Glutamatergic neuron (in vitro differentiated cells): ENCODE results near the gene GFPT1. TPM values are rescaled to one million over a fixed set of nuclear protein-coding genes. Genes with fewer than 3 reads are reported as not detected.
"Not testable (repeated sequence)": the region's sequence is repeated elsewhere in the genome, so short reads cannot be mapped to it uniquely, and the experiment has no call there.

ENCODE experiments used
- DNase-seq: peaks from one replicate; pipeline ENCODE4 v3.0.0; 2022
- H3K27ac Mint-ChIP-seq: one replicate; pipeline ENCODE4 v1.8.0; 2020; ENCODE audit warnings: mild to moderate bottlenecking, mixed read lengths, inconsistent platforms; ENCODE audit not compliant: unreplicated experiment
- H3K27me3 Mint-ChIP-seq: one replicate; pipeline ENCODE4 v1.8.0; 2020; ENCODE audit warnings: mild to moderate bottlenecking, moderate library complexity, mixed read lengths, inconsistent platforms; ENCODE audit not compliant: unreplicated experiment
- H3K36me3 Mint-ChIP-seq: one replicate; pipeline ENCODE4 v1.8.0; 2020; ENCODE audit warnings: mild to moderate bottlenecking, mixed read lengths, inconsistent platforms; ENCODE audit not compliant: unreplicated experiment
- H3K4me1 Mint-ChIP-seq: one replicate; pipeline ENCODE4 v1.8.0; 2020; ENCODE audit warnings: mild to moderate bottlenecking, low read depth, mixed read lengths, inconsistent platforms; ENCODE audit not compliant: unreplicated experiment
- H3K4me3 Mint-ChIP-seq: one replicate; pipeline ENCODE4 v1.8.0; 2020; ENCODE audit warnings: mild to moderate bottlenecking, mixed read lengths, inconsistent platforms; ENCODE audit not compliant: unreplicated experiment
- H3K9me3 Mint-ChIP-seq: one replicate; pipeline ENCODE4 v1.8.0; 2020; ENCODE audit warnings: mild to moderate bottlenecking, moderate library complexity, mixed read lengths, inconsistent platforms; ENCODE audit not compliant: unreplicated experiment
- CTCF ChIP-seq: fragments of 200-600 bp; sonication (generic); IDR thresholded peaks from one replicate; pipeline ENCODE4 v1.5.0; 2021; ENCODE audit not compliant: partially characterized antibody, unreplicated experiment
- total RNA-seq: library from RNA; stranded (reverse); fragmentation: NEBNext Ultra II Directional; extraction: Animal tissue kit (Norgen Biotek cat#: 25700); gene quantifications from one replicate; pipeline ENCODE4 v1.2.1, GENCODE V29; 2021; ENCODE audit not compliant: unreplicated experiment

The GFPT1 gene
- total RNA-seq, 1 donor from 2014 or later, result 39.3 TPM

- DNase-seq, result no peak
- no peaks in the 10 kb centered on the region for H3K9me3 Mint-ChIP-seq
- no peaks in the 10 kb centered on the region for H3K4me1 Mint-ChIP-seq
- no peak overlapping the region for H3K4me3 Mint-ChIP-seq
- no peaks in the 10 kb centered on the region for H3K36me3 Mint-ChIP-seq
- H3K27me3 Mint-ChIP-seq, result peaks cover 3% of the 10 kb centered on the region
- no peak overlapping the region for H3K27ac Mint-ChIP-seq
- TF ChIP-seq CTCF, result no peak
Measured at GRCh38 chr2:69428981-69429380, 42.0 kb upstream of the GFPT1 start.

- Mint-ChIP-seq H3K36me3 (no peaks in the 10 kb centered on the region), H3K4me3 (no peak overlapping the region), H3K27ac (no peak overlapping the region), H3K27me3 (no peaks in the 10 kb centered on the region), H3K4me1 (no peaks in the 10 kb centered on the region), H3K9me3 (no peaks in the 10 kb centered on the region)
- DNase-seq, result no peak
- no peak for TF ChIP-seq CTCF
Measured at GRCh38 chr2:69424419-69424818, 37.4 kb upstream of the GFPT1 start.

- H3K4me3 Mint-ChIP-seq, result no peak overlapping the region
- no peaks in the 10 kb centered on the region for H3K9me3 Mint-ChIP-seq
- no peaks in the 10 kb centered on the region for H3K27me3 Mint-ChIP-seq
- no peaks in the 10 kb centered on the region for H3K36me3 Mint-ChIP-seq
- TF ChIP-seq CTCF, result no peak
- DNase-seq, result no peak
- H3K4me1 Mint-ChIP-seq, result no peaks in the 10 kb centered on the region
- H3K27ac Mint-ChIP-seq, result no peak overlapping the region
Measured at GRCh38 chr2:69422198-69422597, 35.2 kb upstream of the GFPT1 start.

DNA sequence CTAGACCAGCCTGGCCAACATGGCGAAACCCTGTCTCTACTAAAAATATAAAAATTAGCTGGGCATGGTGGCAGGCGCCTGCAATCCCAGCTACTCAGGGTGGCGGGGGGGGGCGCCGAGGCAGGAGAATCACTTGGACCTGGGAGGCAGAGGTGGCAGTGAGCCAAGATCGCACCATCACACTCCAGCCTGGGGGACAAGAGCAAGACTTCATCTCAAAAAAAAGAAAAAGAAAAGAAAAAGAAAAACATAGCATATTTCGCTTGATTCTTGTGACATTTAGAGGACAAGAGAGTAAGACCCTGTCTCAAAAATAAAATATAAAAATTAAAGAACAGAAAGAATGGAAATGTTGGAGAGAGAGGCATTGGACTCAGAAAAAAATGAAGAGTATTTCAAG is 32.1 kb upstream of the GFPT1 start:
- DNase-seq, H3K36me3 Mint-ChIP-seq, H3K9me3 Mint-ChIP-seq, H3K4me1 Mint-ChIP-seq, H3K27me3 Mint-ChIP-seq, H3K27ac Mint-ChIP-seq, H3K4me3 Mint-ChIP-seq: not testable (repeated sequence)

DNA sequence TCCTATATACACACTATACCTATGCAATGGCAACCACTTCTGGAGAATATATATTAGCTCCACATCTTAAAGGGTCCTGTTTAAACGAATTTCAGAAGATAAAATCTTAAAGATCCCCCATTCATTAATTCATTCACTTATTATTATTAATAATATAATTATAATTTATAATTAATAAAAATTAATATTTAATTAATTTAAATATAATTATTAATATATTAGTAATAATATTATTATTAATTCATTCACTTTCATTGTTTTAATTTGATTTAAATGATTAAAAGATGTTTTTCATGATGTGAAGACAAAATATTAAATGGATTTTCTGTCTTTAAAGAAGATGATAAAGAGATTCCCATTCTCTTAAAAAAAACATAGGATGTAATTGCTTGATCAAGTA is 29.1 kb upstream of the GFPT1 start:
- no peak for DNase-seq
- H3K27ac Mint-ChIP-seq, result no peak overlapping the region
- no peaks in the 10 kb centered on the region for H3K27me3 Mint-ChIP-seq
- H3K36me3 Mint-ChIP-seq, result no peaks in the 10 kb centered on the region
- TF ChIP-seq CTCF, result no peak
- no peaks in the 10 kb centered on the region for H3K9me3 Mint-ChIP-seq
- no peak overlapping the region for H3K4me3 Mint-ChIP-seq
- H3K4me1 Mint-ChIP-seq, result no peaks in the 10 kb centered on the region

DNA sequence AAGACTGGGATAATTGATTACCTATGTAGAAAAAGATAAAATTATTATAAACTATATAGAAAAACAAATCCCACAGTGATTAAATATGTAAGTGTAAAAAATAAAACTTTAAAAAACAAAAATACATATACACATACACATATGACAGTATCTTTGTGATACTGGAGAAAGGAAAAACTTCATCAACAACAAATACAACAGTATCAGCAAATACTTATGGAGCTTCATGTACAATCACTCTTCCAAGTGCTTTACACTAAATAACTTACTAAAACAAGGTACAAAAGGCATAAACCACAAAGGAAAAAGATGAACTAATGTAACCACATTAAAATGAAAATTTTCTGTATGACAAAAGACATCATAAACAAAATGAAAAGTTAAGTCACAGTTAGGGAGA is 24.1 kb upstream of the GFPT1 start:
- no peak for TF ChIP-seq CTCF
- Mint-ChIP-seq H3K27ac (no peak overlapping the region), H3K9me3 (no peaks in the 10 kb centered on the region)

More for the DNA sequence above, 24.1 kb upstream of the GFPT1 start:
- Mint-ChIP-seq H3K27me3 (no peaks in the 10 kb centered on the region), H3K4me3 (no peak overlapping the region), H3K4me1 (no peaks in the 10 kb centered on the region), H3K36me3 (no peaks in the 10 kb centered on the region)
- no peak for DNase-seq
